Endothelial cell (in vitro differentiated cells): ENCODE measurements around the gene CSNK1G2. TPM values are rescaled to one million over a fixed set of nuclear protein-coding genes. Genes with fewer than 3 reads are reported as not detected.

ENCODE experiments used
- DNase-seq: peaks from one replicate; pipeline ENCODE4 v3.0.0; 2021; ENCODE audit warnings: low spot score
- H3K27ac Mint-ChIP-seq: one replicate; pipeline ENCODE4 v1.8.0; 2021; ENCODE audit warnings: mixed read lengths, inconsistent platforms; ENCODE audit not compliant: unreplicated experiment
- H3K27me3 Mint-ChIP-seq: one replicate; pipeline ENCODE4 v1.8.0; 2021; ENCODE audit warnings: mild to moderate bottlenecking, moderate library complexity, mixed read lengths, inconsistent platforms; ENCODE audit not compliant: unreplicated experiment
- H3K36me3 Mint-ChIP-seq: one replicate; pipeline ENCODE4 v1.8.0; 2021; ENCODE audit warnings: mild to moderate bottlenecking, low read depth, mixed read lengths, inconsistent platforms; ENCODE audit not compliant: unreplicated experiment
- H3K4me1 Mint-ChIP-seq: one replicate; pipeline ENCODE4 v1.8.0; 2021; ENCODE audit warnings: mild to moderate bottlenecking, mixed read lengths, inconsistent platforms; ENCODE audit not compliant: unreplicated experiment
- H3K4me3 Mint-ChIP-seq: one replicate; pipeline ENCODE4 v1.8.0; 2021; ENCODE audit warnings: mild to moderate bottlenecking, mixed read lengths, inconsistent platforms; ENCODE audit not compliant: unreplicated experiment
- H3K9me3 Mint-ChIP-seq: one replicate; pipeline ENCODE4 v1.8.0; 2021; ENCODE audit warnings: mixed read lengths, inconsistent platforms; ENCODE audit not compliant: unreplicated experiment
- CTCF ChIP-seq: fragments of 200-600 bp; sonication (generic); IDR thresholded peaks from one replicate; pipeline ENCODE4 v1.5.0; 2021; ENCODE audit warnings: antibody characterized with exemption; ENCODE audit not compliant: unreplicated experiment
- total RNA-seq: library from RNA; stranded (reverse); fragmentation: NEBNext Ultra II Directional; extraction: Animal tissue kit (Norgen Biotek cat#: 25700); gene quantifications from one replicate; pipeline ENCODE4 v1.2.1, GENCODE V29; 2021; ENCODE audit not compliant: unreplicated experiment

The CSNK1G2 gene
- total RNA-seq, 1 donor from 2014 or later, result 110 TPM

GRCh38 chr19:1956122-1956494, 15.1 kb downstream of the CSNK1G2 start:
- DNase-seq, result no peak
- peak overlapping the region; percentile 13 for H3K27ac Mint-ChIP-seq
- TF ChIP-seq CTCF, result no peak
- peaks cover 7% of the 10 kb centered on the region for H3K27me3 Mint-ChIP-seq
- no peaks in the 10 kb centered on the region for H3K9me3 Mint-ChIP-seq
- peaks cover 3% of the 10 kb centered on the region for H3K4me1 Mint-ChIP-seq
- H3K4me3 Mint-ChIP-seq, result no peak overlapping the region
- peaks cover 7% of the 10 kb centered on the region for H3K36me3 Mint-ChIP-seq

GRCh38 chr19:1956868-1957492, 16.0 kb downstream of the CSNK1G2 start:
- H3K27ac Mint-ChIP-seq, result no peak overlapping the region
- H3K27me3 Mint-ChIP-seq, result peaks cover 7% of the 10 kb centered on the region
- H3K9me3 Mint-ChIP-seq, result no peaks in the 10 kb centered on the region
- H3K4me3 Mint-ChIP-seq, result no peak overlapping the region
- peaks cover 3% of the 10 kb centered on the region for H3K4me1 Mint-ChIP-seq
- no peak for TF ChIP-seq CTCF
- DNase-seq, result no peak
- peaks cover 7% of the 10 kb centered on the region for H3K36me3 Mint-ChIP-seq

- H3K9me3 Mint-ChIP-seq, result no peaks in the 10 kb centered on the region
- H3K4me1 Mint-ChIP-seq, result peaks cover 3% of the 10 kb centered on the region
- H3K36me3 Mint-ChIP-seq, result peaks cover 5% of the 10 kb centered on the region
- H3K4me3 Mint-ChIP-seq, result no peak overlapping the region
- no peak for DNase-seq
- H3K27ac Mint-ChIP-seq, result no peak overlapping the region
- no peak for TF ChIP-seq CTCF
- peaks cover 7% of the 10 kb centered on the region for H3K27me3 Mint-ChIP-seq
Measured at GRCh38 chr19:1957562-1958248, 16.7 kb downstream of the CSNK1G2 start.

GRCh38 chr19:1959928-1960589, 19.1 kb downstream of the CSNK1G2 start:
- Mint-ChIP-seq H3K27ac (no peak overlapping the region), H3K4me1 (peaks cover 3% of the 10 kb centered on the region), H3K9me3 (no peaks in the 10 kb centered on the region), H3K27me3 (peaks cover 7% of the 10 kb centered on the region), H3K4me3 (no peak overlapping the region), H3K36me3 (peaks cover 9% of the 10 kb centered on the region)
- no peak for DNase-seq
- TF ChIP-seq CTCF, result no peak
